GM10847 (cell line): ENCODE data around the gene FOXI3.

ENCODE experiments used
- POLR2A ChIP-seq: IDR thresholded peaks from 2 replicates; pipeline ENCODE4 v1.6.1; 2011; ENCODE audit not compliant: insufficient read length; ENCODE audit errors: extremely low read depth

The FOXI3 gene

DNA sequence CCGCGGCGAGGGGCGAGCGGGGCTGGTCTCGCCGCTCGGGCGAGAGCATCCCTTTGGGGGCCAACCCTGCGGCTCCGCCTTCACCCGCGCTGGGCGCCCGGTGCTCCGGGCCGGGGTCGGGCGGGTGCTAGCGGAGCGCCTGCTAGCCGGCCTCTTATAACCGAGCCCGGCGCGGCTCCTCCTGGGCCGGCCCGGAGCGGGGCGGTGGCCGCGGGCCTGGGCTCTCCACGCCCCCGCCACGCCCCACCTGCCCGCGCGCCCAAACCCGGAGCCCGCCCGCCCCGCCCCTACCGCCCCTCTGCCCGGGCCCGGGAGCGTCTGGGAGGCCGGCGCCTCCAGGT, at the start of gene FOXI3:
TSS of gene FOXI3 (minus strand) at position 129 of the 341 bp plus-strand sequence. CDS start 158 bp downstream, outside the sequence.
- TF ChIP-seq POLR2A = no peak

DNA sequence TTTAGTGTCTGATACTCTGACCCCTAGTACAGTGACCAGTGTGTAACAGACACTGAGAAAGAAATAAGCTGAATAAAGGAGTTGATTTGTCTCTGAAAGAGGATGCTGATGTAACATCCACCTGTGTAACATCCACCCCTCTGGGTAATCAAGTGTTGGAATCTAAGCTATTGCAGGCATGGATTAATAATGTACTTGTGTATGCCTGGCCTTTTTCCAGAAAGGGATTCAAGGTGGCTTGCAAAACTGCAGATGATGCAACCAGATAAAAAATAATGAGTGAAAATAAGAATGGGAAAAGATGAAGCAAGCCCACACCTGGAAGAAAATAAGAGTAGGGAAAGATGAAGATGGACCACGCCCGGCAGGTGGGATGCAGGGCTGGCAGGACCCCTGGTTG, 48.2 kb upstream of the FOXI3 start:
- no peak for TF ChIP-seq POLR2A

DNA sequence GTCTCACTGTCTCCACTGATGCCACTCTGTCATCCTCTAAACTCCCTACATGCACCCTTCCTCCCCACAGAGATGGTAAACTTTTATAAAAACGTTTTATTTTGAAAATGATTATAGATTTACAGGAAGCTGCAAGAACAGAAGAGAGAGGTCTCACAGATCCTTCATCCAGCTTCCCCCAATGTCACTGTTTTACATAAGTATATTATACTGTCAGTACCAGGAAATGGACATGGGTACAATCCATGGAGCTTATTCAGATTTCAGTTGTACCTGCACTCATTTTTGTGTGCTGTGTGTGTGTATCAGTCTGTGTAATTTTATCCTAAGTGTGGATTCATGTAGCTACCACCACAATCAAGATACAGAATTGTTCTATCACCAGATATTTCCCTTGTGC, 46.7 kb upstream of the FOXI3 start:
- TF ChIP-seq POLR2A = no peak

DNA sequence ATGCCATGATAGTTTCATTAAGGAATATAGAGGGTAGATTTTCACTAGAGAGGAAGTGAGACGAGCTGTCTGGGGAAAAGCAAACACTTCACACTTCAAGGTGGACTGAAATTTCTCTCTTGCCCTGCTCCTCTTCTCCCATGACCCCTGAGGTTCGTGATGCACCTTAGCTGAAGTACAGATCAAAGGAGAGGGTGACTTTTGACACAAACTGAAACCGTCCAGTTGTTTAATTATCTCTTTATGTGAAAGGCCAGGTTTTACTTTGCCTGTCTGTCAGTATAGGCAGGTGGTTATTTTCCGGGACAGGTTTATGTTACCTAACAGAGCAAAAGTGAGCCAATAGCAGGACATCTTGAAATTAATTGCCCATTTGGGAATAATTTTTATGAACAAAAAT, 41.0 kb upstream of the FOXI3 start:
- TF ChIP-seq POLR2A = no peak

DNA sequence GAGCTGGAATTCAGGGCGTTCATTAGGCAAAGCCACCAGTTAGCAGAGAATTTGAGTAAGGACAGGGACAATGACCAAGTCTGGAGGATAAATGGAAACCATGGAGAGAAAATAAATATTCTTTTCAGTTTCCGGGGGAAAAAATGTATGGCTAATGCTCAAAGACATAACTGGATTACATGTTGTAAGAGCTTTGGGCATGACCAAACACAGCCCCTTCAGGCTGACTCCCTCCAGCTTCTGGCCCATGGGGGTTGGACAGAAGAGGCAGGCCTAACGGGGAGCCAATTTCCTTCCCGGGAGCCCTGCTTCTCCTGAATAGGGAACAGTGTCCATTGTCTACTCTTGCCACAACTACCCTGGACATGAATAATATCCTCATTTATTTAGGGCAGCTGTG, 39.5 kb upstream of the FOXI3 start:
- no peak for TF ChIP-seq POLR2A

DNA sequence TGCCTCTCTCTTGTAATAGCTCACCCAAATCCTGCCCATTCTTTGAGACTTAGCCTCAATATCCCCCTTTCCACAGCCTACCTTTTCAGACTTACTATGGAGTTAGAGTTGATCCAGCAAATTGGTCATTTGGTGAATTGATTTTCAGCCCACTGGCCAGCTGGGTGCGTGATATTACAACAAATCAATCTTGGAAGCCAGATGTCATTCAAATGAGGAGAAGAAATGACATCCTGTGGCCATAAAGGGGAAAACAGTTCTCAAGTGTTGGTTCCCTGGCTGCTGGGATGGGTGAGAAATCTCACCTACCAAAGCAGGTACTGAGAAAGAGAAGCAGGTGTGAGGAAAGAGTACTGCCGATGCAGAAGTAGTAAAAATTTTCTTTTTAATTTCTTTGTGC, 36.7 kb upstream of the FOXI3 start:
- TF ChIP-seq POLR2A = no peak

DNA sequence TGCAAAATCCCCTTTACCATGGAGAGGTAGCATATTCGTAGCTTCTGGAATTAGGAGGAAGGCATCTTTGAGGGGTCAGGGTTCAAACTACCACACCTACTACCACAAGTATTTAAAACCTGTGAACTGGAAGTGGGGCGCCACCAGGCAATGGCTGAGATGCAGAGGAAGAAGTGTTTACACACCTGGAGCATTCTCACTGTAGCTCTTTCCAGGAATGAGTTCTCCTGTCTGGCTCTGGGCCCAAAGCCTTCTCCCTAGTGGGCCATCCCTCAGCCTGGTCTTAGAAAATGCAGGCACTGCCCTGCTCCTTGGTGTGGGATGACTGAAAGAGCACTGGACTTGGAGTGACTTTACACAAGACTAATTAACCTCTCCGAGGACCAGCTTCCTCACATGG, 30.7 kb upstream of the FOXI3 start:
- no peak for TF ChIP-seq POLR2A

DNA sequence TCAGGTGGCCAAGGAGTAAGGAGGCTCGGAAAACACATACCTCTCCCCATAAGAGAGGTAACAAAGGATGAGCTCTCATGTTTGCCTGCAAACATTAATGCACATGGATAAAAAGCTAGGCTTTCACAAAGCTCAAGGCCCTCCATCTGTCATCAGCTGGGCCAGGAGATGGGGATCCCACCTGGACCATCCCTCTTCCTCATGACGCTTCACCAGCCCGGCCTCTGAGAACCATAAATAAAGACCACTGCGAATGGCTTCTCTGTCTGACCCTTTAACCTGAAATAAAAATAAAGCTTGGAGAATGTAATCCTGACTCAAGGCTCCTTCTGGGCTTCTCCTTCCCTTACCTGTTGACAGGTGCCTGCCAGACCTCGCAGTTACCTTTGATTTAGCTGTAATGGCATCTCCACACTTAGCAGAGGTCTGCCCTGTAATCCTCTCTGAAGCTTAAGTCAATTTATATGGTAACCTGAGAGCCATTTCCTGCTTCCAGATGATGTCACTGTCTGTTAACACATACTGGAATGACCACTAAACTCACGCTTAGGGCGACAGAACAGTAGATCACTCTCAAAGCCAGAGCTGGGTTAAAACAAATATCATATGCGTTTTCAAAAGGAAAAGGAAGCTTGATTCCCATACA, 29.3 kb upstream of the FOXI3 start:
- no peak for TF ChIP-seq POLR2A

DNA sequence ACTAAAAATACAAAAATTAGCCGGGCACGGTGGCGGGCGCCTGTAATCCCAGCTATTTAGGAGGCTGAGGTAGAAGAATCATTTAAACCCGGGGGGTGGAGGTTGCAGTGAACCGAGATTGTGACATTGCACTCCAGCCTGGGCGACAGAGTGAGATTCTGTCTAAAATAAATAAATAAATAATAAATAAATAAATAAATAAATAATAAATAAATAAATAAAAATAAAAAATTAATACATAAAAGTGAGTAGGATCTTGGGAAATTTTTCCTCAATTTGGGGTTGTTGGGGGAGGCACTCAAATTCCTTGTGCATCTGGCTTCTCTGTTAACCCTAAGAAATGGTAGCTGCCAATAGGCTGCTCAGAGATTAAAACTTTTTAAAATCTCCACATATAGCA, 20.3 kb upstream of the FOXI3 start:
- TF ChIP-seq POLR2A = no peak

DNA sequence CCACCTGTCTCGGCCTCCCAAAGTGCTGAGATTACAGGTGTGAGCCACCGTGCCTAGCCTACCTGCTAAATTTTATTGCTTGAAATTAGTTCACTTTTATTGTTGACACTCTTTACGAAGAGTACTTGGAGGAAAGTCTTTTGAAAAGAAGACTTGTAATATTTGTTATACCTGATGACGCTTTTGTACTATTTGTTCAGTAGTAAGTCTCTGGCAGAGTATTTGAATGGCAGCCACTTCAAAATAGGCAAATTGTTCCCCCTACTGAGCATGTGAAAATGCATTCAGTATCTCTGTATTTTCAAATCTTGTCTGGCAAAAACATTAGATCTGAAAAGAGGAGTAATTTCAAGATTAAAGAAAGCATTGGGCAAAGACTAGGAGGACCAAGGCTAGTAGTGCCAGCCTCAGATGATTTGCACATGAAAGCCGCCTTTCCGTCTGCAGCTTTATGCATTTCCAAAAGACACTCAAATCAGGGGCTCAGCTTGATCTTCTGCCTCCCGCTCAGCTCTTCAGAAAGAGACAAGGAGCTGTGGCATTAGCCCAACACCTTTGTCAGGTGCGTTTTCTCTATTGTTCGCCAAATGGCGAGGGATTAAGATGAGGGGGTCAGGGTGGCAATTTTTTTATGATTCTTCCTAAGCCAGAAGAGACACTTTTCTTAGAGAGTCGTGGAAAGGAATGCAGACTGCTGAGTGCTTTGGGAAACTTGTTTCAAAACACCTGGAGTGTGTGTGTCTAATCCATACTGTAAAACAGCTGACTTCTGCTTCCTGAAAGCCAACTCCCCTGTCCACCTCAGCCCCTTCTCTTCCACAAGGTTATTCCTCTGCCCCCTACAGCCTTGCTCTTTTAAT, 18.8 kb upstream of the FOXI3 start:
- TF ChIP-seq POLR2A = no peak

DNA sequence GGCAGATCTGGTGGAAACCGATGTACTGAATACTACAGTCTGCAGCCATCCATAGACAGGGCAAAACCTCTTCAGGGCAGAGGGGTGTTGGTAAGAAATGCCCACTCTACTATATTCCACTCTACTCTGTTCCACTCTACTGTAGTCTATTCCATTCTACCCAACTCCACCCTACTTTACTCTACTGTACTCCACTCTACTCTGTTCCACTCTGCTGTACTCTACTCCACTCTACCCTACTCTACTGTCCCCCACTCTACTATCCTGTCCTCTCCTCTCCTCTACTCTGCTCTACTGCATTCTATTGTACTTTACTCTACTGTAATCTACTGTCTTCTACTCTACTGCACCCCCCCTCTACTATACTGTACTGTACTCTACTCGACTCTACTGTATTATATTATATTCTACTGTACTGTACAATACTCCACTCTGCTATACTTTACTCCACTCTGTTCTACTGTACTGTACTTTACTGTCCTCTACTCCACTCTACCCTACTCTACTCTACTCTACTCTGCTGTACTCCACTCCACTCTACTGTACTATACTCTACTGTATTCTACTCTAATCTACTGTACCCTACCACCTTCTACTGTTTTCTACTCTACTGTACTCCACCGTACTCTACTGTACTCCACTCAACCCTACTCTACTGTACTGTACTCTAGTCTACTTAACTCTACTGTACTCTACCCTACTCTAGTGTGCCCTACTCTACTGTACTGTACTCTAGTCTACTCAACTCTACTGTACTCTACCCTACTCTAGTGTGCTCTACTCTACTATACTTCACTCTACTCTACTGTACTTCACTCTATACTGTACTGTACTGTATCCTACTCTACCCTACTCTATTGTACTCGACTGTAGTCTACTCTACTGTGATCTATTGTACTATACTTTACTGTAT, 17.0 kb upstream of the FOXI3 start:
- TF ChIP-seq POLR2A = no peak

DNA sequence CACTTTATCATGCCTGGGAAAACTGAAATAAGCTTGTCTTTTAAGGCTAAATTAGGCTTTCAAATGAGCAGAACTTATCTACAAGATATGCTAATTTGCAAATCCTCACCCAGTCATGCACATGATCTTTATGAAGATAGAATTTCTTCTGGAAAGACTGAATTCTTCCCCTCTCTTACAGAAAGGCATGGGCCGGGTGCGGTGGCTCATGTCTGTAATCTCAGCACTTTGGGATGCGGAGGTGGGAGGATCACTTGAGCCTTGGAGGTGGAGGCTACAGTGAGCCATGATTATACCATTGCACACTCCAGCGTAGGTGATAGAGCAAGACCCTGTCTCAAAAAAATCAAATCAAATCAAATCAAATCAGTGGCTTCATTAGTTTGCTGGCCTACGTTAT, 11.7 kb upstream of the FOXI3 start:
- TF ChIP-seq POLR2A = no peak

DNA sequence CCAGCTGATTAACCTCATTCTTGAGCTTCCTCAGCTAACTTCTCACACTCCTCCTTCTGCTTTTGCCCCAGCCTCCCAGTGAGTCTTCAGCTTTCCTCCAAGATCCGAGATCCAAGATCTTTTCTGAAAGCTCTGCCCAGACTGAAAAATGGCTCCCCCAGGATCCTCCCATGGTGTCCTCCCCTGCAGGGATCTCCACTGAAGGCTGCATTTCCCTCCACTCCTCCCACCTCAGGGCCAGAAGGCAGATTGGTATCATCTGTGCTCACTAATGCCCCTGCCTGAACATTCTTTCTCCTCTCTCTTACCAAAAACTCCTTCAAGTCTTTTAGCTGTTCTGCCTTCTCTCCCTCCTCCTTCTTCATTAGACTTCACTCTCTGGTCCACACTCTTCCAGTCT, 6.1 kb upstream of the FOXI3 start:
- TF ChIP-seq POLR2A = no peak

DNA sequence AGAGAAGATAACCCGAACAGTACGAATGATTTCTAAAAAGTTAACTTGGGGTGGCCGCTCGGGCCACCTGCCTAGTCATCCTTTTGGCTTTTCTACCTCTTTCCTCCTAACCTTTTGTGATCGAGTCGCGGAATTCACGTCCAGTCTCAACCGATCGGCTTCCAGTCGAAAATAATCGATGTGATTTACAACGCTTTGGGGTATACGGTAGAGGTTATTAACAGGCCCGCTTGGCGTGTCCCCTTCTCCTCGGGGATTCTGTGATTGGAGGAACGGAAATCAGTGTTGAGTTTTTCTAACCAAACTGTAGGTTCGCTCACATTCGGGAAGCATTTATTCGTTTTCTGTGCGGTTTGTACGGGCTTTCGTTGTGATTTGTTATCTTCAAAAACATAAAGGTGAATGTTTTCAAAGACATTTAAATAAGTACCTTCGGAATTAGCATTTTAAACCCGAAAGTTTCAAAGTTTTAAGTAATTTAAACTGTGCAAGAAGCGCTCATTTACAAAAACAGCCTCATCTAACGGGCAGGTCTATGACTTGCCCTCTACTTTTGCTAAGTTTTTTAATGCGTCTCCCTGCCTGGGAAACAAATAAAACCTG, 588 bp upstream of the FOXI3 start:
- TF ChIP-seq POLR2A = no peak

DNA sequence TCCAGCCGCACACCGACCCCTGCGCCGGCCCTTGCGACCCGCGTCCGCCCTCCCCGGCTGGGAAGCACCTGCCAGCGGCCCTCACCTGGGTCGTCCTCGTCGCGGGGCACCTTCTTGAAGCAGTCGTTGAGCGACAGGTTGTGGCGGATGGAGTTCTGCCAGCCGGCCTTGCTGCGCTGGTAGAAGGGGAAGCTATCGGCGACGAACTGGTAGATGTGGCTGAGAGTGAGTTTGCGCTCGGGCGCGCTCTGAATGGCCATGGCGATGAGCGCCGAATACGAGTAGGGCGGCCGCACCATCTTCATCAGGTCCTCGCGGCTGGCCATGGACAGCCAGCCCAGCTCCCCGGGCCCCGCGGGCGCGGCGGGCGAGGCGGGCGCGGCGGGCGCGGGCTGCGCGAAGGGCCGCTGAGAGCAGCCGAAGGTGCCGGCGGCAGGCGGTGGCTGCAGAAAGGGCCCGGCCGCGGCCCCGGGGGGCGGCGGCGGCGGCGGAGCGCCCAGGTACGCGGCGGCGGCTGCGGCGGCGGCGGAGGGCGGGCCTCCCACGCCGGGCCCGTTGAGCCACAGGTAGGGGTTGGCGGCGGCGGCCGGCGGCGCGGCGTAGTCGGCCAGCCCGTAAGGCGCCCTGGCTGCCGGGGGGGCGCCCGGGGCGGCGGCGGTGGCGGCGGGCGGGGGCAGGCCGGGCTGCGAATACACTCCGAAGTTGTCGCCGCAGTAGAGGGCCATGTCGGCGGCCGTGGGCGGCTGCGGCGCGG, 505 bp downstream of the FOXI3 start:
- no peak for TF ChIP-seq POLR2A
